ENCODE measurements around the gene IDH2. TPM values are rescaled to one million over a fixed set of nuclear protein-coding genes. Genes with fewer than 3 reads are reported as not detected.
"Not testable (repeated sequence)": the region's sequence is repeated elsewhere in the genome, so short reads cannot be mapped to it uniquely, and the experiment has no call there.

The IDH2 gene
- total RNA-seq, 3 donors from 2014 or later (not counting 1 experiment from before 2014, with no cell fraction given): 72.3 to 91.5 (median 81.0) TPM

GRCh38 chr15:90071220-90071807 lies 31.0 kb downstream of the IDH2 start:
- no peaks in the 10 kb centered on the region for H3K9me3 ChIP-seq (ENCODE audit: control insufficient read depth, insufficient read depth, low read length)
- intact Hi-C loops (cut with micrococcal nuclease): loop anchor here (1.0 to 5.0 kb wide), 6 partner anchors 34 to 329 kb away; partner anchors contain the start of gene ARPIN
- no peaks in the 10 kb centered on the region for H3K27me3 Mint-ChIP-seq (ENCODE audit: low read depth in 2 of 2)
- ATAC-seq: peak; percentile 93 to 99 (median 98)
- H3K4me1 ChIP-seq (ENCODE audit: control insufficient read depth, insufficient read depth, low read length): peaks cover 3% of the 10 kb centered on the region
- H3K27ac Mint-ChIP-seq: peak overlapping the region in 1 of 2 donors; percentile 27
- WGBS (ENCODE audit: insufficient coverage): 54% methylated on average over 5 of the region's 5 CpGs
- no peak overlapping the region for H3K4me3 ChIP-seq (ENCODE audit: low read length)
- TF ChIP-seq CTCF (IDR thresholded peaks at IDR 0.05): peak; percentile 83
- peak; percentile 74 to 90 for DNase-seq
- no peak overlapping the region for H3K4me3 Mint-ChIP-seq
- H3K36me3 ChIP-seq (ENCODE audit: control insufficient read depth, insufficient read depth, low read length): peaks cover 26% of the 10 kb centered on the region
- no peaks in the 10 kb centered on the region for H3K9me3 Mint-ChIP-seq
- no peaks in the 10 kb centered on the region for H3K27me3 ChIP-seq (ENCODE audit: control insufficient read depth, insufficient read depth, low read length)
- peaks cover 4 to 15% of the 10 kb centered on the region in 2 donors for H3K4me1 Mint-ChIP-seq
- no peaks in the 10 kb centered on the region for H3K36me3 Mint-ChIP-seq
- H3K27ac ChIP-seq (ENCODE audit: low read length): no peak overlapping the region

- not testable (repeated sequence) for H3K4me3 Mint-ChIP-seq; H3K9me3 Mint-ChIP-seq; H3K36me3 Mint-ChIP-seq; H3K4me1 ChIP-seq (ENCODE audit: control insufficient read depth, insufficient read depth, low read length); ATAC-seq; DNase-seq; H3K4me3 ChIP-seq (ENCODE audit: low read length); H3K27ac ChIP-seq (ENCODE audit: low read length); H3K27me3 ChIP-seq (ENCODE audit: control insufficient read depth, insufficient read depth, low read length); H3K9me3 ChIP-seq (ENCODE audit: control insufficient read depth, insufficient read depth, low read length); H3K27me3 Mint-ChIP-seq (ENCODE audit: low read depth in 2 of 2)
- intact Hi-C loops (cut with micrococcal nuclease): loop anchor here (1.0 to 5.0 kb wide), 6 partner anchors 33 to 328 kb away; partner anchors contain the start of gene ARPIN
- H3K36me3 ChIP-seq (ENCODE audit: control insufficient read depth, insufficient read depth, low read length): peaks cover 22% of the 10 kb centered on the region
- WGBS (ENCODE audit: insufficient coverage): 91% methylated on average over 2 of the region's 2 CpGs
- Mint-ChIP-seq H3K27ac (peak overlapping the region in 1 of 2 donors; percentile 27), H3K4me1 (peaks cover 4 to 17% of the 10 kb centered on the region in 2 donors)
These were observed 31.6 kb downstream of the IDH2 start for GRCh38 chr15:90070623-90071022.

GRCh38 chr15:90067953-90068606 lies 34.2 kb downstream of the IDH2 start:
- Histone ChIP-seq H3K27me3 (ENCODE audit: control insufficient read depth, insufficient read depth, low read length) (no peaks in the 10 kb centered on the region), H3K4me1 (ENCODE audit: control insufficient read depth, insufficient read depth, low read length) (peaks cover 29% of the 10 kb centered on the region), H3K4me3 (ENCODE audit: low read length) (no peak overlapping the region), H3K9me3 (ENCODE audit: control insufficient read depth, insufficient read depth, low read length) (no peaks in the 10 kb centered on the region), H3K36me3 (ENCODE audit: control insufficient read depth, insufficient read depth, low read length) (peaks cover 11% of the 10 kb centered on the region), H3K27ac (ENCODE audit: low read length) (no peak overlapping the region)
- ATAC-seq (no peak), DNase-seq (no peak)
- Mint-ChIP-seq H3K27me3 (ENCODE audit: low read depth in 2 of 2) (no peaks in the 10 kb centered on the region), H3K4me3 (no peak overlapping the region), H3K9me3 (no peaks in the 10 kb centered on the region), H3K36me3 (no peaks in the 10 kb centered on the region), H3K27ac (no peak overlapping the region), H3K4me1 (peaks cover 4 to 32% of the 10 kb centered on the region in 2 donors)
- no peak for TF ChIP-seq CTCF (IDR thresholded peaks at IDR 0.05)
- 95% methylated on average over 37 of the region's 37 CpGs for WGBS (ENCODE audit: insufficient coverage)
- intact Hi-C loops (cut with micrococcal nuclease): no loop called here

GRCh38 chr15:90067181-90067952 lies 34.9 kb downstream of the IDH2 start:
- no peak for ATAC-seq
- no peak overlapping the region for H3K4me3 Mint-ChIP-seq
- H3K4me3 ChIP-seq (ENCODE audit: low read length): no peak overlapping the region
- H3K27ac ChIP-seq (ENCODE audit: low read length): no peak overlapping the region
- peak overlapping the region in 1 of 2 donors; percentile 60 for H3K27ac Mint-ChIP-seq
- no peak for TF ChIP-seq CTCF (IDR thresholded peaks at IDR 0.05)
- H3K9me3 Mint-ChIP-seq: no peaks in the 10 kb centered on the region
- H3K27me3 Mint-ChIP-seq (ENCODE audit: low read depth in 2 of 2): no peaks in the 10 kb centered on the region
- no peak for DNase-seq
- peaks cover 11% of the 10 kb centered on the region for H3K36me3 ChIP-seq (ENCODE audit: control insufficient read depth, insufficient read depth, low read length)
- no peaks in the 10 kb centered on the region for H3K36me3 Mint-ChIP-seq
- H3K4me1 Mint-ChIP-seq: peaks cover 4 to 32% of the 10 kb centered on the region in 2 donors
- 97% methylated on average over 55 of the region's 55 CpGs for WGBS (ENCODE audit: insufficient coverage)
- intact Hi-C loops (cut with micrococcal nuclease): no loop called here
- peaks cover 36% of the 10 kb centered on the region for H3K4me1 ChIP-seq (ENCODE audit: control insufficient read depth, insufficient read depth, low read length)
- H3K27me3 ChIP-seq (ENCODE audit: control insufficient read depth, insufficient read depth, low read length): no peaks in the 10 kb centered on the region
- no peaks in the 10 kb centered on the region for H3K9me3 ChIP-seq (ENCODE audit: control insufficient read depth, insufficient read depth, low read length)
